HG03159 (cell line): Measurements from ENCODE around the gene AK9.
"Not testable (repeated sequence)": the region's sequence is repeated elsewhere in the genome, so short reads cannot be mapped to it uniquely, and the experiment has no call there.

Source experiments
- ATAC-seq: cut with Tn5 transposase; IDR thresholded peaks from one replicate; pipeline ENCODE4 v1.9.1; 2021; ENCODE audit warnings: mild to moderate bottlenecking, moderate library complexity; ENCODE audit not compliant: unreplicated experiment

Gene AK9

DNA sequence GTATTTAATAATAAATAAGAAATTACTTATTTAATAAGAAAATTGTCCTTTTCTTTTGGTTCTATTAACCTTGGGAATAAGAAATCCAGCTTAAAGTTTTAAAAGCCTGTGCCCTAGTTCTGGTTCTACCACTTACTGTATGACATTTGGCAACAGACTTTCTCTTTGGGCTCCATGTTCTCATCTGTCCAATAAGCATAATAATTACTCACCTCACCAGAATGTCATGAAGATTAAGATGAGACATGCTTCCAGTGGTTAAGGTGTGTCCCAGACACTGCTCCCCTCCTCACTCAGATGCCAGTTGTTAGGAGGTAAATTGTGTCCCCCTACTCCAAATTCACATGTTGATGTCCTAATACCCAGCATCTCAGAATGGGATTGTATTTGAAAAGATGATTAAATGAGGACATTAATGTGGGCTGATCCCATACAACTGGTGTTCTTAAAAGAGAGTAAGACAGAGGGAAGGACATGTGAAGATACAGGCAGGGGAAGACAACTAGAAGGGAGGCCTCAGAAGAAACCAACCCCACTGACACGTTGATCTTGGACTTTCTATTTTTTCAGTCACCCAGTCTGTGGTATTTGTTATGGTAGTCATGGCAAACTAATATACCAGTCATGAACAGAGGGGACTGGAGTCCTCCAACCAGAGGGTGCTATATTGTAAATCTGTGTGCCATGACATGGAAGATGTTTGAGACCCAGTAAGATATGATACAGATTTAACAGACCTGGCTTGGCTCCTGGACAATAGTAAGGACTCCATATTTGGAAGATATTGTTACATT is 229.1 kb downstream of the AK9 start:
- no peak for ATAC-seq

DNA sequence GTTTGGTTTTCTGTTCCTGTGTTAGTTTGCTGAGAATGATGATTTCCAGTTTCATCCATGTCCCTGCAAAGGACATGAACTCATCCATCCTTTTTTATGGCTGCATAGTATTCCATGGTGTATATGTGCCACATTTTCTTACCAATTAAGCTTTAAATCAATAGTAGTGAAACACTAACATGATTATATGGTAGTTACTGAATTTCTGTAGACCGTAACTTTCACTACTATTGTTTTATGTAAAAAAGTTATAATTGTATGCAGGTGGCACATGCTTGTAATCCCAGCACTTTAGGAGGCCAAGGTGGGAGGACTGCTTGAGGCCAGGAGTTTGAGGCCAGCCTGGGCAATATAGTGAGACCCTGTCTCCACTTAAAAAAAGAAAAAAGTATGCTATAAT is 229.8 kb downstream of the AK9 start:
- not testable (repeated sequence) for ATAC-seq

DNA sequence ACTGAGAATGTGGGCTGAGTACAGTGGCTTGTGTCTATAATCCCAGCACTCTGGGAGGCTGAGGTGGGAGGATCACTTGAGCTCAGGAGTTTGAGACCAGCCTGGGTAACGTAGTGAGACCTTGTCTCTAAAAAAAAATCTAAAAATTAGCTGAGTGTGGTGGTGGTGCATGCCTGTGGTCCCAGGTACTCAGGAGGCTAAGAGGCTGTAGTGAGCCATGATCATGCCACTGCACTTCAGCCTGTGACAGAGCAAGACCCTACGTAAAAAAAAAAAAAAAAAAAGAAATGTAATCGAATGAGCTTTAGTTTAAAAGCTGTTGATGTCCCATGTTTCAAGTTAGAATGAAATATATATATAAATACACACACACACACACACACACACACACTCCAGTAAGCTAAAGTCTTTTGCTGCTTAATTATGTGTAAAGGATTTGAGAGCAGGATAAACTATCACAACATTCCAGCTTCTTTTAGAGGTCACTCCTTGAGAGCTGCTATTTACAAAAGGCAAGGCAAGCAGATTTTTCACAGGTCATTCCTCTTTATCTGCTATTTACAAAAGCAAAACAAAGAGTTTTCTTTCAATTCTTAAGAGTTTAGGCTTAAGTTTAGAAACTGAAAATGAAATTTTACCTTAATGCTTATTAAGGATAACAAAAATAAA is 230.7 kb downstream of the AK9 start:
- no peak for ATAC-seq

DNA sequence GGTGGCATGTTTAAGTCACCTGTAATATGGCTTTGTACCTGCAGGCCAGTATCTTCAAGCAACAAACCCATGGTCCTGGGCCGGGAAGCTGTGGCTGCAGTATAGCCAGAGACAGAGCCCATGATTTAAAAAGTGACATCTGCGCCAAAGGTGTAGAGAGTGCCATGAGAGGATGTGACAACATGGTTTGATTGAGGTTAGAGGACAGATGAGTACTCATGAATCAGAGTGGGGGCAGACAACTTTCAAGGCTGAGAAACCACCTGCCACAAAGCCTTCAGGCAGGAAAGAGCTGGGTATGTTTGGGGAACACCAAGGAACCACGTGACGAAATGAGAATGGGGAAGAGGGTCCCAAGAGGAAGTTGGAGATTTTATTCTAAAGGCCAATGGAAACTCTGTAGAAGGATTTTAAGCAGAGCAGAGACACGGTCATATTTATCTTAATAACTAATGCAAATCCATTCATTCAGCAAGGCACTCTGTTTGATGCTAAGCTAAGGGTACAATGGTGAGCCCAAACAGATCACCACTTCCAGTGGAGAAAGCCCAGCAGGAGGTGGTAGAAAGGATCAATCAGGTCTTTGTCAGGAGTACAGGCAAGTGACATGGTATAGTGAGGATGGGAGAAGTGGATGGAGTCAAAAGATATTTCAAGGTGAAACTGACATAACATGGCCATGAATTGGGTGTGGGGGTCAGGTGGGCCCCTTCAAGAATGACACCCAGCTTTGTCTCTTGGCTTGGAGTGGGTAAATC is 232.0 kb downstream of the AK9 start:
- ATAC-seq: no peak

DNA sequence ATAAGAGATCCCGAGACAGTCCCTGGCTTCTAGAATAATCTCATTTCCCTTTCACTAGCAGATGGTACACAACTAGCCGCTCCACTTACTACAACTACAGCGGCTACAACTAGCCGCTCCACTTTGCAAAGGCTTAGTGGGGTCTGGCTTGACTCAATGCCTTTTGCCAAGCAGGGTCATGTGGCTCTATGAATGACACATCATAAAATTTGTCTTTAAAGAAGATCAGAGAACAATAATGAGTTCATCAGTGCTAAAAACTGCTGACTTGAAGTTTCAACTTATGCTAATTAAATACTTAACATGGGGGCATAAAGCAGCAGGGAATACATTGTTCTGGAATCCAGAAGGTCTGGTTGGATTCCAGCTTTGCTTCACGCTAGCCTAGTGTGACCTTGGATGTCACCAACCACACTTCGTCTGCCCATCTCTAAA is 233.4 kb downstream of the AK9 start:
- ATAC-seq: no peak

DNA sequence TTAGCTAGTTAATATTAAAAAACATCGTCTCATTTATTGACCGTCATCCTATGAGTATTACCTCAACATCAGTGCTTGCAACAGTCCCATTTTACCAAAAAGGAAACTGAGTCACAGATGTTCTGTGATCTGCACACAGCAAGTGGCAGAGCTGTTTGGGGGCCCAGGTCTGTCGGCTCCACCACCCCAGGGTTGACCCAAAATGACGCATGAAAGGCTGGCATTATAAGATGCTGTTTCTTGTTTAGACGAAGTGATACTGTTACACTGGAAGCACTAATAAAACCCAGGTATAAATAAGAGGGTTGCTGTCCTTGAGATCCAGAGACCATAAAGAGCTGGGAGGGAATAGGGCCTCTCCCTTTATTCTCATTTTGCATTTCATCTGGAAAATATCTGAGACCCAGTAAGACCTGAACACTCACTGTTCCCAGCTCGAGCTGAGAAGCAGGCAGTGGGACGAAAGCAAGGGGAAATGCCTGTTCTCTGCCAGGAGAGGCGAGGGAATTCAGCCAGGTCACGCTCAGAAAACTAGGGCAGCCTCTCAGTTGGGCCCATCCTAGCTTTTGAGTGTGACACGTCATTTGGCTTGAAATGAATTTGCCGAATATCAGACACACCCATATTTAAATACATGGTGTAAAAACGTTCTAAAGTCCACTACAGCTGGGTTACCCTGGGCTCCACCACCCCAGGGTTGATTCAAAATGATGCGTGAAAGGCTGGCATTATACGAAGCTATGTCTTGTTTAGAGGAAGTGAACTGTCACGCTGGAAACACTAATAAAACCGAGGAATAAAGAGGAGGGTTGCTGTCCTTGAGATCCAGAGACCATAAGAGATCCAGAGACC is 234.1 kb downstream of the AK9 start:
- no peak for ATAC-seq

DNA sequence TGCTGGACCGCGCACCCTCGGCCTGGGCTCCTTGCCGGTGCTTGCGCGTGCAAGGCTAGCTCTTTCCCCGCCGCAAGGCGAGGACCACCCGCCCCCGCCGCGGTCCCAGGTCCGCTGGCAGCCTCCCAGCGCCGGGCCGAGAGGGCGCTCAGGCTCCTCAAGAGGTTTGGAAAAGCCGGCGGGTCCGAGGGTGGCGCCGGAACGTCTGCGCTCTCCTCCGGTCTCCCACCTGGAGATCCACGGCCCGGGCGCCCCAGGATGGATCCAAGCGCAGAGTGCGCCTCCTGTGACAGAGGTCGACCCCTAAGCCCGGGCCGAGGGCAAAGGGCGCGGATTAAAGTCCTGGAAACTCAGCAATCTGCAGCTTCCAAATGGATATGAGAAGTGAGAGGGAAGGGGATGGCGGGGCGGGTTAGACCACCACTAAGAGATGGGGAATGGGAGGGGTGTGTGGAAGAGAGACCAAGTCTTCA is 234.9 kb downstream of the AK9 start:
- ATAC-seq: no peak

DNA sequence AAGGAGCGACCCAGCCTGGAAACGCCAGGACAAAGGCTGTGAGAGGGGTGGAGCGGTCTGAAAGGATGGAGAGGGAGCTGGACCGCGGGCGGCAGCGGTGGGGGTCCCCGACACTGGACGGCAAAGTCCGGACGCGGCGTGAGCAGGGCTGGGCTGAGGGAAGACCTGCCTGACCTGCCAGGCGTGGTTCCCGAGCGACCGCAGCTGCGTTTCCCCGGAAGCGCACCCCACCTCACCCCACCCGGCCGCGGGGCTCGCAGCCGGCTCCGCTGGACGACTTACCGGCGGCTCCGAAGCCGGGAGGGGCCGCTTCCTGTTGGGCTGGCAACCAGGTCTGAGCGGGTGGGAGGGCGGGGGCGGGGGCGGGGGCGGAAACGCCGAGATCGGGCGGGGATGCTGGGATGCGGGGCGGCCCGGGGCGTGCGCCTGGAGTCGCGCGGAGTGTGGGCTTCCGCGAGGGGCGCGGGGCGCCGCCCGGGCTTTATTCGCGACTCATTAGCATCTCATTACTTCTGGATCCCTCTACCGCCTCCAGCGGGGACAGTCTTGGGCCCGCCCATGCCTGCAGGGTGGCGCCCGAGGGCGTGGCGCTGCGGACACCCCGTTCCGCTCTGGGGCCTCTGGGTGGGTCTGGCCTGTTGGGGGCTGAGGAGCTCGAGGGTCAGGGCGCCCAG is 235.4 kb downstream of the AK9 start, which contains the start of gene MICAL1:
MICAL1 (minus strand) TSS at position 336 of the 674 bp plus-strand sequence. CDS start 1,576 bp downstream, outside the sequence.
- peak; percentile 65 for ATAC-seq

DNA sequence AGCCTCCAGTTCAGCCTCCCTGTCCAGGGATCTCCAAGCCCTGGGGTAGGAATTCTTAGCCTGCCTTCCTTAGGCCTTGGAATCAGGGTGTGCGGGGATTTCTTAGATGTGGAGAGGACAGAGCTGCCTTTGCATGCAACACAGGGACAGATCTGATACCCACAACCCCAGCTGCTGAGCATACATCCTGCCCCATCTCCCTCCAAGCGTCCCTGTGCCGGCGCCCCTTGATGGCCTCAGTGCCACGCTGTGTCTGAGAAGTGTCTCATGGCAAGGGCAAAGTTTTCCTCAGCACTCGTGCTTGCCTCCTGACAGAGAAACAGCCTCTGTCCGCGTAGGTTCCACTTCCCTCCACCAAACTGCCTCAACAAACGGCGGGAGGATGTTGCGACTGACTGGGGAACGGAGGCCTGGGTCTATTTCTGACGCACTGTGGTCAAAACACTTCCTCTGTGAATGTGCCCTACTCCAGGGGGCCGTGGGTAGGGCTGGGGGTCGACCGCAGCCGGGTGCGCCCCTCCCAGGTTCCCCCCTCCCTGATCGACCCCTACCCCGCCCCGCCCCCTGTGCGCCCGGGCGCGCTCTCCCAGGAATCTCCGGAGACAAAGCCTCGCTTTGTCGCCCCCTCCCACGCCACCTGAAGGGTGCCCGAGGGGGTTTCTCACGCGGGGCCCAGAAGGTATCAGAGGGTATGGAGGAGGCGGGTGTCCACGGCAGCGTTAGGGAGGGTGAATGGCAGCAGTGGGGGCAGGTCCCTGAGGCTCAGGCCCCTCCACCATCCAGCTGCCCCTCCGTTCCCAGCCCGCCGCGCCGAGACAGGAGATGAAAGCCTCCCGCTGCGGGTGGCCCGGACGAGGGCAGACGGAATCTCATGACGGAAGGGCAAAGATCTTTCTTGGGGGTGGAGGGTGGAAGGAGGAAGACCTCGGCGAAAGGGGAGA is 236.2 kb downstream of the AK9 start:
- peak; percentile 26 for ATAC-seq

DNA sequence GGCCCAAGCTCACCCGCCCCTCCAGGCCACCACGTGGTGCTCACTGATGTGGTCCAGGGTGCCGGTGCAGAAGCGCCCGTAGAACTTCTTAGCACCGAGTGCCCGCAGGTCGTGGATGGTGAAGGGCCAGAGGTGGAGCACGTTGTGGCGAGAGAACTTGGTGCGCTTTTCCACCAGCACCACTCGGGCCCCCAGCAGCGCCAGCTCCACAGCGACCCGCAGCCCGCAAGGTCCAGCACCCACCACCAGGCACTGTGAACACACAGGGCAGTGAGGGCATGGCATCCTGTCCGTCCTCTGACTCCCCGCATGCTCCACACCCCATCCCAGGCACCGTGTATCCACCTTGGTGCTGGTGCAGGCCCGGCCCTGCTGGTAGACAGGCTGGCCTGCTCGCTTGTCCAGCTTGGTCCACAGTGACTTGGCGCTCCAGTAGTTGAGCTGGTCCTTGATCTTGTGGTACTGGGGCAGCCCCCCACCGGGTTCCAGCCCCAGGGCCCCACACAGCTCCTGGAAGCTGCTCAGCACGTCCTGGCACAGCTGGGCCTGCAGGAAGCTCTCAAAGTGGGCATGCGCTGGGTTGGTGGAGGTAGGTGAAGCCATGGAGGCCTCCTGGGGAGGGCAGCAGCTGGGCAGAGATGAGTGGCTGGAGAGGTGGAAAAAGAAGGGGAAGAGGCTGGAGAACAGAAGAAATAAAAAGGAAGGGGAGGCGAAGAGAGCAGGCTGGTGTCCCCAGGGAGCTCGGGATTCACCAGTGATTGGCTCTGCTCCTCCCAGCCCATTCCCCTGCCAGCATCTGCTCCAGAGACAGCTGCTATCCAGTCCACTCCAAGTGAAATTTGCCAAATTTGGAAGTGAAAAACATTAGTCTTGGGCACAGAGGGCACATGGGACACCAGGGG is 237.2 kb downstream of the AK9 start:
- no peak for ATAC-seq

DNA sequence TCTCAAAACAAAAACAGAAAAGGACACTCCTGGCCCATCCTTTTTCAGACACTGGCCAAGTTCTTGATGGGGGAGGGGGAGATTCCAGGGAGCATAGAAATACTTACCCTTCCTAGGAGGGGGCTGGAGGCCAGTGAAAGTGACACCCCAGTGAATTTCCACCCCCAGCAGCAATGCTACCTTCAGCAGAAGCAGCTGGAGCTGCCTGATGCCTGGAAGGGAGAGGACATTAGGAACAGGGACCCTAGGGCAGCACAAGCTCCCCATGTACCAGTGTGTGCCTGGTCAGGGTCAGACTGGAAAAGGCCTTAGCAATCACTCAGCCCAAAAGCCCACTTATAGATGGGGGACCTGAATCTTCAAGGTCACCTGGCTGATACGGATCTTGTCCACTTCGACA is 237.8 kb downstream of the AK9 start:
- ATAC-seq: no peak

DNA sequence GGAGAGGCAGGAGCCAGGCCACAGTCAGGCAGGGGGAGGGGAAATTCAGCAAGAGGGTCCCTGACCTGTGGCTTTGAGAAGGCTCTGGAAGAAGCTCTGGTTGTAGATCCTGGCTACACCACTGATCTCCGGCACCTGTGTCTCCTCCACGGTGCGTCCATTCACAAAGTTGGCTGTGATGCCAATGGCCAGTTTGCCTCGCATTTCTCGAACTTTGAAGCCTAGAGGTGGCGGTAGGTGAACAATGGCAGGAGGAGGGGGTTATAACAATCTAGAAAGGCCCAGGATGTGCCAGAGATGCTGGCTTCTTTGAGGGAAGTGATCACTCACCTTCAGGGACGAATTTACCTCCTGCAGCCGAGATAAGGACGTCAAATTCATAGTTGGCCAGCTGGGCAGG is 238.8 kb downstream of the AK9 start:
- ATAC-seq: no peak

DNA sequence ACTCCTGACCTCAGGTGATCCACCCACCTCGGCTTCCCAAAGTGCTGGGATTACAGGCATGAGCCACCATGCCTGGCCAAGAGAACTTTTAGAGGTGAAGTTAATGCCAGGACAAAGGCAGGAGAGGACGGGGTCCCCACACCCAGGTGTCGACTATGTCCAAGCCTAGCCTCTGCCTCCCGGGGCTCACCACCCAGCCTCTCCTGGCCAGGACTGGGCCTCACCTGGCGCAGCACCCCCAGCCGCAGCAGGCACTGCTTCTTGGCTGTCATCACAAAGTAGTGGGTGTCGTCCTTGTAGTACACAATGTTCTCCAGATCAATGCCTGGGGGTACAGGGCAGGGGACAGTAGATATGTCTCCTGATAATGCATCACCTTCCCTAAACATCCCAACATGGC is 239.6 kb downstream of the AK9 start:
- ATAC-seq: no peak

DNA sequence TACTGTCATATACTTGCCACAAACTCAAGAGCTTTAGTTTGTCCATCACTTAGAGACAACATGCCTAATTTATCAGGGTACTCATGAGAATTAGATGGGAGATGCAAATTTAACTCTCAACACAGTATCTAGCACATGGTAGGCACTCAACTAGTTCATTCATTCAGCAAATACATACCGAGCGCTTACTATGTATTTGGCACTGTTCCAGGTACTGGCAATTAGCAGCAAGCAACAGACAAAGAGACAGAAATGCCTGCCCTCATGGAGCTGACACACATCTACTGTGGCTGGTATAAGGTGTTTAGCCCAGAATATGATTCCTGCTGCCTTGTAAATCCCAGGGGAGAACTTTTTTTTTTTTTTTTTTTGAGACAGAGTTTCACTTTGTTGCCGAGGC is 240.2 kb downstream of the AK9 start:
- ATAC-seq: no peak

DNA sequence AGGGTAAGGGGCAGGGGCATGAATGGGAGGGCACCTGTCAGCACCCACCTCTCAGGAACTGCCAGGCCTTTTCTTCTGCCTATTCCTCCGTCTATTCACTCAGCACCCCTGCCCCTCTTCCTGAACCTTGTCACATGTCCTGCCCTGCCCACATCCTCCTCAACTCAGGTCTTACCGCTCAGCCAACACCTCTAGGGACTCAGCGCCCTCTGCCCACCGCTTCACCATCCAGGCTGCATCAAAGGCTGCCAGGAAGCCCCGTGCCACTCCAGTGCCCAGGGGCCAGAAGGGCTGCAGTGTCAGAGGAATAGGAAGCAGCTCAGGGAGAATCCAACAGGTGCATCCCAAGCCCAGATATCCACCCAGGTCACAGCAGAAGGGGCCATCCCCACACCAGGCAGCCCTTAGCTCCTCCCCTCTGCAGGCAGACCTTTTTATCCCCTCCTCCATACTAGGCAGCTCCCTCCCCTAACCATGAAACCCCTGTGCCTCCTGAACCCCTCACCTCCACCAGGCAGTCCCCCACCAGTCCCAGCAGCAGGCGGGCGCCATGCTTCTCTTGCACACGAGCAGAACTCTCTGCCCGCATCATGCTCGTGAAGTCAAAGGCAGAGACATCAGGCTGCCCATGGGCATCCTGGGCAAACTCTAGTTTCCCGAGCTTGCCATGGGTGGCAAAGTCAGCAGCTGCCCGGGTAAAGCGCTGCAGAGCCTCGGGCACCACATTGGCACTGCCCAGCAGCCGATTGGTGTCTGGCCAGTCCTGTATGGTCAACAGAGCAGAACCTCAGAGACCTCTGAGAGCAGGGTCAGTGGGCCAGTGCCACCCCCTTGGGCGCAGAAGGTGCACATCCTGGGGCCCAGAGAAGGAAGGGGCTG is 241.0 kb downstream of the AK9 start:
- ATAC-seq: no peak

DNA sequence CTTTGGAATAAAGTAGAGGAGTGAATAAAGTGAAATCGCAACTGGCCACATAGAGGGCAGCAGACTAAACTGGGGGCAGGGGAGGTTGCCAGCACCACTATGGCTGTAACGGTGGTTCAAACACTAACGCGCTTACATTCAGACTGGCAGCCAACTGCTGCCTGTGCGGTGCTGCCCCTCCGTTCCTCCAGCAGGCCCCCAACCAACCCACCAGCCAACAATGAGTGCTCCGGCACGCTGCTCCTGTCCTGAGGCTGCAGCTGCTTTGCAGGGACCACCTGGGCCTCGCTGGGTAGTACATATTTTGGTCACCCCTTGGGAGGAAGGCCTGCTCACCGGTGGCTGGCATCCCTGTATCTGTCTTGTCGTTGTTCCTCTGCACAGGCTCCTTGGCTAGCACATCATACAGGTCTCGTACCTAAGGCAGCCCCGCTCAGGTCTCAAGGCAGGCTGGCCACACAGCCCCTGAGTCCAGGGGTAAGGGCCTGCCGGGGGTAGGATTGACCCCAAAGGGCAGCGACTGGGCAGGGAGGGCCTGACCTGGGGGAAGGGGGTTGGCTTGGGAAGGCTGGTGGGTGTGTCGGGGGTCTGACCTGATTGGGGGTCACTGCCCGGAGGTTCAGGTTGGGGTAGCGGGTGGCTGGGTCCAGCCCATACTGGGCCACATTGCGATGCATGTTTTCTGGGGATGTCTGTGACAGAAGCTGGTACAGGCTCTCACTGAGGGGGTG is 241.8 kb downstream of the AK9 start:
- ATAC-seq: no peak
